DND-41 (cell line): Measurements from ENCODE around the gene ABCB7.
"Not testable (repeated sequence)": the region's sequence is repeated elsewhere in the genome, so short reads cannot be mapped to it uniquely, and the experiment has no call there.

Source experiments
- ATAC-seq: fragments of 200-7000 bp; cut with Tn5 transposase; 3 replicates; pipeline ENCODE4 v1.9.1; 2021; ENCODE audit warnings: low read depth; ENCODE audit not compliant: insufficient read depth
- DNase-seq: peaks from one replicate; pipeline ENCODE4 v3.0.0-alpha.2; 2020
- H2AFZ ChIP-seq: 2 replicates; pipeline ENCODE4 v1.6.0; 2012; ENCODE audit warnings: low read depth, low read length
- H3K27ac ChIP-seq: 2 replicates; pipeline ENCODE4 v1.5.1; 2012; ENCODE audit warnings: low read length, inconsistent platforms
- H3K27me3 ChIP-seq: fragments of 200-600 bp; sonication (generic); 2 replicates; pipeline ENCODE4 v1.6.0; 2012; ENCODE audit warnings: low read length, mild to moderate bottlenecking, inconsistent platforms; ENCODE audit not compliant: insufficient read depth, poor library complexity
- H3K36me3 ChIP-seq: 2 replicates; pipeline ENCODE4 v1.5.1; 2012; ENCODE audit warnings: low read length, inconsistent platforms; ENCODE audit not compliant: insufficient read depth
- H3K4me1 ChIP-seq: 2 replicates; pipeline ENCODE4 v1.5.1; 2012; ENCODE audit warnings: mild to moderate bottlenecking, low read length; ENCODE audit not compliant: insufficient read depth
- H3K4me2 ChIP-seq: 2 replicates; pipeline ENCODE4 v1.6.0; 2012; ENCODE audit warnings: mild to moderate bottlenecking, moderate library complexity, low read length, inconsistent platforms; ENCODE audit not compliant: insufficient read depth
- H3K4me3 ChIP-seq, 2 experiments: fragments of 200-600 bp in 1 of 2; shearing (Covaris generic) in 1 of 2; 2 replicates each; pipeline ENCODE4 v1.5.1; 2012 to 2016; ENCODE audit warnings: inconsistent platforms in 2 of 2, low read length in 2 of 2, mild to moderate bottlenecking in 2 of 2, low read depth in 1 of 2, moderate library complexity in 1 of 2
- H3K79me2 ChIP-seq: 2 replicates; pipeline ENCODE4 v1.6.0; 2012; ENCODE audit warnings: low read length, inconsistent platforms; ENCODE audit not compliant: insufficient read depth
- H3K9ac ChIP-seq: 2 replicates; pipeline ENCODE4 v1.6.0; 2012; ENCODE audit warnings: low read depth, mild to moderate bottlenecking, inconsistent platforms, low read length, moderate library complexity
- H3K9me3 ChIP-seq: 2 replicates; pipeline ENCODE4 v1.5.1; 2012; ENCODE audit warnings: low read length, moderate library complexity, mild to moderate bottlenecking, inconsistent platforms; ENCODE audit not compliant: insufficient read depth, severe bottlenecking
- H4K20me1 ChIP-seq: 2 replicates; pipeline ENCODE4 v1.6.0; 2012; ENCODE audit warnings: low read length; ENCODE audit not compliant: insufficient read depth
- CTCF ChIP-seq: IDR thresholded peaks from 2 replicates; pipeline ENCODE4 v1.5.1; 2012; ENCODE audit warnings: borderline replicate concordance, low read length, moderate library complexity, mild to moderate bottlenecking; ENCODE audit not compliant: poor library complexity, severe bottlenecking; ENCODE audit errors: extremely low read depth
- EZH2 ChIP-seq: IDR thresholded peaks from 3 replicates; pipeline ENCODE4 v1.6.1; 2012; ENCODE audit warnings: borderline replicate concordance, low read depth, mild to moderate bottlenecking, moderate library complexity, low read length, inconsistent platforms; ENCODE audit not compliant: severe bottlenecking

Gene ABCB7

GRCh38 chrX:75131973-75132627 lies 24.0 kb downstream of the ABCB7 start:
- Histone ChIP-seq H3K27ac (no peak overlapping the region), H2AFZ (no peak overlapping the region), H3K4me2 (no peak overlapping the region), H3K4me3 (no peak overlapping the region), H3K9ac (no peak overlapping the region), H3K9me3 (no peaks in the 10 kb centered on the region), H3K79me2 (peaks cover 68% of the 10 kb centered on the region), H3K36me3 (peaks cover 3% of the 10 kb centered on the region; the same call in 1 of the 2 replicates), H3K4me1 (no peaks in the 10 kb centered on the region), H4K20me1 (no peaks in the 10 kb centered on the region), H3K27me3 (no peaks in the 10 kb centered on the region)
- TF ChIP-seq CTCF (no peak), EZH2 (no peak)
- ATAC-seq (no peak), DNase-seq (no peak)

GRCh38 chrX:75129069-75129468 lies 27.0 kb downstream of the ABCB7 start:
- H3K4me2 ChIP-seq, H3K4me1 ChIP-seq, DNase-seq, H3K4me3 ChIP-seq, H2AFZ ChIP-seq, H4K20me1 ChIP-seq, H3K27ac ChIP-seq, ATAC-seq, H3K36me3 ChIP-seq, H3K9ac ChIP-seq, H3K27me3 ChIP-seq, H3K9me3 ChIP-seq: not testable (repeated sequence)
- H3K79me2 ChIP-seq: peaks cover 53% of the 10 kb centered on the region

GRCh38 chrX:75118296-75118695 lies 37.8 kb downstream of the ABCB7 start:
- no peak overlapping the region for H3K9ac ChIP-seq
- no peak overlapping the region for H3K4me2 ChIP-seq
- no peaks in the 10 kb centered on the region for H4K20me1 ChIP-seq
- DNase-seq (no peak), ATAC-seq (no peak)
- H3K4me3 ChIP-seq: no peak overlapping the region
- H3K79me2 ChIP-seq: peaks cover 30% of the 10 kb centered on the region
- TF ChIP-seq EZH2 (no peak), CTCF (no peak)
- H3K36me3 ChIP-seq: no peaks in the 10 kb centered on the region; the same call in 1 of the 2 replicates
- H3K27ac ChIP-seq: no peak overlapping the region
- no peaks in the 10 kb centered on the region for H3K27me3 ChIP-seq
- H2AFZ ChIP-seq: no peak overlapping the region
- no peaks in the 10 kb centered on the region for H3K9me3 ChIP-seq
- H3K4me1 ChIP-seq: no peaks in the 10 kb centered on the region

GRCh38 chrX:75115707-75116413 lies 40.2 kb downstream of the ABCB7 start:
- H2AFZ ChIP-seq: no peak overlapping the region
- H3K4me3 ChIP-seq: no peak overlapping the region
- no peaks in the 10 kb centered on the region for H3K9me3 ChIP-seq
- DNase-seq: no peak
- no peak for ATAC-seq
- H3K27me3 ChIP-seq: no peaks in the 10 kb centered on the region
- no peak for TF ChIP-seq EZH2
- H3K27ac ChIP-seq: no peak overlapping the region
- H3K79me2 ChIP-seq: peaks cover 28% of the 10 kb centered on the region
- H3K4me1 ChIP-seq: no peaks in the 10 kb centered on the region
- no peaks in the 10 kb centered on the region; the same call in 1 of the 2 replicates for H3K36me3 ChIP-seq
- H3K4me2 ChIP-seq: no peak overlapping the region
- H3K9ac ChIP-seq: no peak overlapping the region
- no peaks in the 10 kb centered on the region for H4K20me1 ChIP-seq
